Activated T-helper 17 cell treated with anti-CD3 and anti-CD28 coated beads, Interleukin-2, amount 50 U/mL, for 72 hours (primary cell): ENCODE results near the gene ZNRF3. TPM values are rescaled to one million over a fixed set of nuclear protein-coding genes. Genes with fewer than 3 reads are reported as not detected.

ENCODE experiments used
- ATAC-seq: fragments of 150-1000 bp; cut with Tn5 transposase; replicated peaks from 2 replicates; pipeline ENCODE4 v1.10.0; 2021; ENCODE audit warnings: mild to moderate bottlenecking, moderate library complexity
- H3K27ac Mint-ChIP-seq: one replicate; pipeline ENCODE4 v1.8.0; 2022; ENCODE audit warnings: mixed read lengths
- H3K27me3 Mint-ChIP-seq: one replicate; pipeline ENCODE4 v1.8.0; 2022; ENCODE audit warnings: mixed read lengths
- H3K36me3 Mint-ChIP-seq: one replicate; pipeline ENCODE4 v1.8.0; 2022; ENCODE audit warnings: low read depth, mild to moderate bottlenecking, mixed read lengths
- H3K4me1 Mint-ChIP-seq: one replicate; pipeline ENCODE4 v1.8.0; 2022; ENCODE audit warnings: mixed read lengths
- H3K4me3 Mint-ChIP-seq: one replicate; pipeline ENCODE4 v1.8.0; 2022; ENCODE audit warnings: mild to moderate bottlenecking, mixed read lengths
- H3K9me3 Mint-ChIP-seq: one replicate; pipeline ENCODE4 v1.8.0; 2022; ENCODE audit warnings: mixed read lengths
- total RNA-seq, 2 donors: library from RNA; stranded (reverse); gene quantifications; one replicate each; pipeline ENCODE4 v1.2.3, GENCODE V29; 2022

ZNRF3 gene
- total RNA-seq, 2 donors from 2014 or later, result 0.26 to 0.43 TPM

DNA sequence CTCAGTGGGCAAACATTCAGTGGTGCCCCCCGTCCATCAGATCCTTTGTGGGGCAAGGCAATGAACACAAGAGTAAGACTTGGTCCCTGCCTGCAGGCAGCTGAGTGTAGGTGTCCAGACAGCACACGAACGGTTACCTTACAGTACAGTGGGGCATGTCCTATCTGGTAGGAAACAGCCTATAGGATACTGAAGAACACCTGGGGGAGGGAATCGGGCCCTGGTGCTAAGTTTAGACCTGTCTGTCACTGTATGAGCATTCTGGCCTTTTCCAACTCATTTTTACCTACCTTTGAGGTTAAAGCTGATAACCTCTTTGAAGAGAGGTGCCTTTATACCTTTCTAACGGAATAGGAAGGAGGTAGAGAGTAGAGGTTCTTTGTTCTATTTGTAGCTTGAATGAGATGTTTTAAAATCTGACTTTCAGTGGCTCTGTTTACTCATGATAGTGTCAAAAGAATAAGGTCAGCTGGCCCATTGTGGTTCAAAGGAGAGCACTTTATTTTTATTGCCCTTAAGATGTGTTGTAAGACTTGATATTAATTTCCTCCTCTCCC, 8.9 kb downstream of the ZNRF3 start:
- Mint-ChIP-seq H3K27me3 (peaks cover 8% of the 10 kb centered on the region), H3K36me3 (no peaks in the 10 kb centered on the region), H3K27ac (no peak overlapping the region), H3K9me3 (no peaks in the 10 kb centered on the region), H3K4me3 (no peak overlapping the region), H3K4me1 (no peaks in the 10 kb centered on the region)
- peak; percentile 6 for ATAC-seq

- Mint-ChIP-seq H3K27ac (no peak overlapping the region), H3K4me1 (no peaks in the 10 kb centered on the region), H3K27me3 (peaks cover 10% of the 10 kb centered on the region), H3K9me3 (no peaks in the 10 kb centered on the region), H3K4me3 (no peak overlapping the region), H3K36me3 (no peaks in the 10 kb centered on the region)
- ATAC-seq, result no peak
Measured at GRCh38 chr22:28893810-28894209, 10.4 kb downstream of the ZNRF3 start.

- ATAC-seq, result no peak
- Mint-ChIP-seq H3K27me3 (peaks cover 10% of the 10 kb centered on the region), H3K9me3 (no peaks in the 10 kb centered on the region), H3K4me1 (no peaks in the 10 kb centered on the region), H3K36me3 (no peaks in the 10 kb centered on the region), H3K4me3 (no peak overlapping the region), H3K27ac (no peak overlapping the region)
Measured at GRCh38 chr22:28894334-28894733, 11.0 kb downstream of the ZNRF3 start.

GRCh38 chr22:28894807-28895206, 11.4 kb downstream of the ZNRF3 start:
- Mint-ChIP-seq H3K27ac (no peak overlapping the region), H3K36me3 (no peaks in the 10 kb centered on the region), H3K9me3 (no peaks in the 10 kb centered on the region), H3K4me1 (no peaks in the 10 kb centered on the region), H3K4me3 (no peak overlapping the region), H3K27me3 (peaks cover 10% of the 10 kb centered on the region)
- ATAC-seq, result no peak

DNA sequence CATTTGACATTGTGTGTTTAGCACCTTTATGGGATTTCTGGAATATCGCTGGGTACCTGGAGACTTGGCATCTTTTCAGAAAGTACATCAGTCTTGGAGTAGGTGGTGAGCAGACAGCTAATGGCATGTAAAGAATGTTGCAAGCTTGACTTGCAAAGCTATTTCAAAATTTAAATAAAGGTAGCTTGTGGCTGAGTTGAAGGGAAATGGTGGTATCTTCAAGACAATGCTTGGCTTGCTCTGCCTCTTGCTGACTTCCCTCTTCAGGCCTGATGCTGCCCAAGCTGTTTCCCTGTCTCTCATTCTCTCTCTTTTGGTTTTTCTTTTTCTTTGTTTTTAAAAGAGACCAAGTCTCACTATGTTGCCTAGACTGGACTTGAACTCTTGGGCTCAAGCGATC, 13.2 kb downstream of the ZNRF3 start:
- peaks cover 10% of the 10 kb centered on the region for H3K27me3 Mint-ChIP-seq
- no peak overlapping the region for H3K27ac Mint-ChIP-seq
- no peaks in the 10 kb centered on the region for H3K9me3 Mint-ChIP-seq
- H3K4me3 Mint-ChIP-seq, result no peak overlapping the region
- H3K36me3 Mint-ChIP-seq, result no peaks in the 10 kb centered on the region
- no peaks in the 10 kb centered on the region for H3K4me1 Mint-ChIP-seq
- ATAC-seq, result no peak

DNA sequence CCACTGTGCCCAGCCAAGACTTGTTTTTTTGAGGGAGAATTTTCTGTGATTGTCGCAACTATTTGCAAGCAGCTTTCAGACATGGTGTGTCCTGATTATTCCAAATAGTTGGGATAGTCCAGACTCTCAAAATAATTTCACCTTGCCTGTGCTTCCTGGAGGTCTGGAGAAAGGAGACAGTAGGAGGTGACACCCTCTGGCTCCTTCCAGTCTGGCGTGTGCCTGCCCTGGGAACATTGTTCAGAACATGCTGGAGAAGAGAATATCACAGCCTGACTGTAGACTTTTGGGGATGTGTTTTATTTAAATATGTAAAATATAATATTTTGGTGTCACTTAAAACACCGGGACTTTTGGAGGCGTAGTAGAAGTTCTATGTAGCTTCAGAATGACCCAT, 14.9 kb downstream of the ZNRF3 start:
- H3K4me3 Mint-ChIP-seq, result no peak overlapping the region
- H3K36me3 Mint-ChIP-seq, result no peaks in the 10 kb centered on the region
- ATAC-seq, result no peak
- H3K9me3 Mint-ChIP-seq, result no peaks in the 10 kb centered on the region
- no peaks in the 10 kb centered on the region for H3K4me1 Mint-ChIP-seq
- H3K27ac Mint-ChIP-seq, result no peak overlapping the region
- peaks cover 10% of the 10 kb centered on the region for H3K27me3 Mint-ChIP-seq

- no peaks in the 10 kb centered on the region for H3K4me1 Mint-ChIP-seq
- H3K4me3 Mint-ChIP-seq, result no peak overlapping the region
- peaks cover 16% of the 10 kb centered on the region for H3K27me3 Mint-ChIP-seq
- no peak overlapping the region for H3K27ac Mint-ChIP-seq
- ATAC-seq, result peak; percentile 40
- no peaks in the 10 kb centered on the region for H3K9me3 Mint-ChIP-seq
- no peaks in the 10 kb centered on the region for H3K36me3 Mint-ChIP-seq
Measured at GRCh38 chr22:28899199-28899853, 16.0 kb downstream of the ZNRF3 start.

DNA sequence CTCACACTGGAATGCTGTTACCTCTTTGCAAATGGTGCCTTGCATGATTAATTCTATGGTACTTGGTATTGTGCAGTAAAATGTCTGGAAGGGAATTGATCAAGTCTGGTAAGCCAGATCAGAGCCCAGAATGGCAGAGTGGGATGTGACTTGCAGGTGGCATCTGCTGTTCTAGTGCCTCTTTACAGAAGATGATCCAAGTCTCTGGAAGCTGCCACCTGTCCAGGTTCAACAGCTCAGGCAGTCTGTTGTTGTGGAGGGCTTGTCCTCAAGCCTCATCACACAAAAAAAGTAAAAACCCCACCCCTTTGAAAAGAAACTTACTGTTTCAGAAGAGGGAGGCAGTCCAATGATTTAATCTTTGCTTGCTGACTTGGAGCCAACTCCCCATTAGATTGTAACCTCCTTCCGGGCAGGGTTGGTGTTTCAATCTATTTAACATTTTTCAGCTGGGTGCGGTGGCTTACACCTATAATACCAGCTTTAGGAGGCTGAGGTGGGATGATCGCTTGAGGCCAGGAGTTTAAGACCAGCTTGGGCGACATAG, 17.1 kb downstream of the ZNRF3 start:
- Mint-ChIP-seq H3K4me3 (no peak overlapping the region), H3K36me3 (no peaks in the 10 kb centered on the region), H3K27me3 (peaks cover 24% of the 10 kb centered on the region), H3K4me1 (no peaks in the 10 kb centered on the region), H3K9me3 (no peaks in the 10 kb centered on the region), H3K27ac (no peak overlapping the region)
- ATAC-seq, result no peak

GRCh38 chr22:28902490-28902889, 19.1 kb downstream of the ZNRF3 start:
- Mint-ChIP-seq H3K4me1 (peaks cover 3% of the 10 kb centered on the region), H3K4me3 (no peak overlapping the region), H3K27ac (no peak overlapping the region), H3K9me3 (no peaks in the 10 kb centered on the region), H3K36me3 (no peaks in the 10 kb centered on the region), H3K27me3 (peaks cover 21% of the 10 kb centered on the region)
- no peak for ATAC-seq

DNA sequence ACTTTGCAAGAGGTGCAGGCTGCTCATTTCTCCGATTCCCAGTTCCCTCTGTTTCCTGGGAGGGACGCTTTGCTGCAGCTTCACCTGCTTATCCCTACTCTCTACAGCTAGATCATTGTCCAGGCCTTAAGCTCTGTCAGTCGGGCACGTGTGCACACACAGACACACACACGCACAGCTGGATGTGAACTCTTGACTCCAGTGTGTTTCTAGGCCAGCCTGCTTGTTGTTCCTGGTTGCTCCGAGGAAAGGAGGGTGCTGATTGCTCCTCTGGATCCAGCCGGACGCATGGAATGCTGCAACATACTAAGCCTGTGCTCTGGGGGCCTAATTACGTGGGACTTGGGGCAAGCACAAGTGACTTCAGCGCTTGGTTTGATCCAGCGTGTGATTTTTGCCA, 19.7 kb downstream of the ZNRF3 start:
- Mint-ChIP-seq H3K36me3 (no peaks in the 10 kb centered on the region), H3K4me3 (no peak overlapping the region), H3K9me3 (no peaks in the 10 kb centered on the region), H3K27me3 (peaks cover 18% of the 10 kb centered on the region), H3K4me1 (peaks cover 9% of the 10 kb centered on the region), H3K27ac (no peak overlapping the region)
- no peak for ATAC-seq

- Mint-ChIP-seq H3K27me3 (peaks cover 18% of the 10 kb centered on the region), H3K4me1 (peaks cover 13% of the 10 kb centered on the region), H3K27ac (no peak overlapping the region), H3K36me3 (no peaks in the 10 kb centered on the region), H3K4me3 (no peak overlapping the region), H3K9me3 (no peaks in the 10 kb centered on the region)
- no peak for ATAC-seq
Measured at GRCh38 chr22:28903729-28904128, 20.4 kb downstream of the ZNRF3 start.

DNA sequence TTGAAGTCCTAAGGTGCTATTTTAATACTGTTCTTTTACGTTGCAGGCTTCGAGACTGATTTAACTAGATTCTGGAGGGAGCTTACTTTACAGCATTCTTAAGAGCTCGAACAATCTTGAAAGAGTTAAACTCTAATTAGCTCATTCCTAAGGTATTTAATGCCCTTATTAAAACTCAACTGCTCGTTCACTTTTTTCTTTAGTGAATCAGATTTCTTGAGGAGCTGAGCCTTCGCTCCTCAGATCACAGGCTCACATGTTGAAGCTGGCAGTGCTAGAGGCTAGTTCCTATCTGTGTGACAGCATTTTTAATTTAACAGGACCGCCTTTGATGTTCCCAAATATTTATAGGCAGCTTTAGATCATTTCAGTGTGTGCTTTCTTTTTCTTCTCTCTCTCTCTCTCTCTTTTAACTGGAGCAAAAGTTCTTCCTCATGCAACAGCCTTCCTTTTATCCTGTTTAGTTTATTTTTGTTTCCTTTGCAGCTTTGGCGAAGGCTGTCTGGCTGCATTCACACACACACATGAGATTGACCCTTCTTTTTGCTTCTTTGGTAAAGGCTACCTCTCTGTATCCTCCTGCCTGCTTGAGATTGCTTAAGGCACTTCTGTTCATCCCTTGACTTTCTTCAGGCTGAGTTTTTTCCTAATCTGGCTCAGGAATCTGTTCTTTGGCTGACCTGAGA, 21.0 kb downstream of the ZNRF3 start:
- no peaks in the 10 kb centered on the region for H3K9me3 Mint-ChIP-seq
- peaks cover 6% of the 10 kb centered on the region for H3K36me3 Mint-ChIP-seq
- peaks cover 18% of the 10 kb centered on the region for H3K27me3 Mint-ChIP-seq
- H3K4me3 Mint-ChIP-seq, result no peak overlapping the region
- H3K4me1 Mint-ChIP-seq, result peaks cover 17% of the 10 kb centered on the region
- H3K27ac Mint-ChIP-seq, result no peak overlapping the region
- ATAC-seq, result no peak

DNA sequence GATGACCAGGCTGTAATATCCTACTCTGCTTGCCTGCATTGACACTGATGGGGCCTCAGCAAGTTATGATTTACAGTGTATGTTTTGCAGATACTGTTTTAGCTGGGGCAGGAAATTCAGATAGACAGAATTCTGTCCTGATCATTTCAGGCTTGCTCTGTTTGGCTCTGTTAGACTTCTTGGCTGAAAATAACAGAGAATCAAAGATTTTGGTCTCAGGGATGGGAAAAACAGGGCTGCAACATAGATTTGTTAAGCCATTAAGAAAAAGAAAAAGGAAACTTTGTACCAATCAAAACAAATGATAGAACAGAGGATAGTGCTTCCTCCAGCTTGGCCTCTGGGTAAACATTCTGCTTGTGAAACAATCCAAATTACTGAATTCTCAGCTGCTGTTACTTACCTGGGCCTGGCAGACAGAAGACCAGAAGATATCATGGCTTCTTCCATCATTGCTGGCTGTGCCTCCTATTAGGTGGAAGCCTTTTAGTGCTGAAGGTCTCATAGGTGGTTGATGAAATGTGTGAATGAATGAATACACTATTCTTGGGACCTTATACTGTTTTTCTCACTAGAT, 22.0 kb downstream of the ZNRF3 start:
- Mint-ChIP-seq H3K4me1 (peaks cover 18% of the 10 kb centered on the region), H3K36me3 (peaks cover 8% of the 10 kb centered on the region), H3K4me3 (no peak overlapping the region), H3K27ac (no peak overlapping the region), H3K9me3 (no peaks in the 10 kb centered on the region), H3K27me3 (peaks cover 19% of the 10 kb centered on the region)
- ATAC-seq, result no peak

DNA sequence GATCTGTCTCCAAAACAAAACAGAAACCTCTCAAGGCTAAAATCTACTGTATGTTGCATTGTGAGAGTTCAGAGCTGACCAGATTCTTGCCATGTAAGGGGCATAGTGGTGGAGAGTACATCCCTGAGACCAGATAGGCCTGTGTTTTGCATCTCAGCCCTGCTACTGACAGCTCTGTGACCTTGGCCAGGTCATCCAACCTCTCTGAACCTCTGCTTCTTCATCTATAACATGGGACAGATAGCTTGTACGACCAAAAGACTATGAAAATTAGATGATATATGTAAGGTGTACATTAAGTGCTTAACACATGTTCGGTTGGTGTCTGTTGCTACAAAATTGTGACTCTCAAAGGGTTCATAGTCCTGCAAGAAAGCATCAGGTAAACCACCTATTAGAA, 22.9 kb downstream of the ZNRF3 start:
- Mint-ChIP-seq H3K27me3 (peaks cover 25% of the 10 kb centered on the region), H3K4me3 (no peak overlapping the region), H3K27ac (no peak overlapping the region), H3K4me1 (peaks cover 18% of the 10 kb centered on the region), H3K36me3 (peaks cover 8% of the 10 kb centered on the region), H3K9me3 (no peaks in the 10 kb centered on the region)
- ATAC-seq, result no peak
